SK-N-SH (cell line): ENCODE results near the gene ERI2. TPM values are rescaled to one million over a fixed set of nuclear protein-coding genes. Genes with fewer than 3 reads are reported as not detected.

Experiments used
- CTCF ChIA-PET: fragments of 300-600, 350-600 bp; formaldehyde crosslinking; extraction: SDS; loops from one replicate; lab custom pipeline; 2021; lab: Yijun Ruan, JAX
- POLR2A ChIA-PET: fragments of 350-600 bp; sonication (Branson Sonifier 250); formaldehyde crosslinking; extraction: SDS; loops from one replicate; lab custom pipeline; 2020; ENCODE audit warnings: antibody characterized with exemption, inconsistent platforms; lab: Yijun Ruan, JAX
- DNase-seq: peaks from one replicate; pipeline ENCODE4 v3.0.0; 2012
- H2AFZ ChIP-seq: fragments of 200-600 bp; sonication (generic); 2 replicates; pipeline ENCODE4 v1.8.1; 2016; ENCODE audit warnings: antibody characterized with exemption, mild to moderate bottlenecking, low read depth
- H3F3A ChIP-seq: fragments of 200-600 bp; sonication (generic); replicated peaks from 2 replicates; pipeline ENCODE3; 2016; ENCODE audit warnings: antibody characterized with exemption, mild to moderate bottlenecking; ENCODE audit not compliant: insufficient read depth
- H3K27ac ChIP-seq, 2 experiments: fragments of 200-500 bp in 1 of 2; fragments of 200-600 bp in 1 of 2; sonication (Bioruptor generic) in 1 of 2; sonication (generic), shearing (Covaris generic) in 1 of 2; 2 replicates each; pipeline versions ENCODE4 v1.5.1 to v1.6.1; 2014 to 2016; ENCODE audit warnings: low read depth in 2 of 2, inconsistent platforms in 1 of 2, low read length in 1 of 2, mild to moderate bottlenecking in 1 of 2, mixed read lengths in 1 of 2
- H3K27me3 ChIP-seq: fragments of 200-600 bp; sonication (generic), shearing (Covaris generic); 2 replicates; pipeline ENCODE4 v1.6.1; 2016; ENCODE audit warnings: mixed run types; ENCODE audit not compliant: insufficient read depth
- H3K36me3 ChIP-seq, 2 experiments: fragments of 200-500 bp in 1 of 2; fragments of 200-600 bp in 1 of 2; sonication (Bioruptor generic) in 1 of 2; sonication (generic) in 1 of 2; replicated peaks in 1 of 2; 2 replicates each; pipeline versions ENCODE3 to v1.5.1; 2014 to 2016; ENCODE audit warnings: low read length in 1 of 2, mild to moderate bottlenecking in 1 of 2; ENCODE audit not compliant: insufficient read depth in 2 of 2, control insufficient read depth in 1 of 2
- H3K4me1 ChIP-seq, 2 experiments: fragments of 200-500 bp in 1 of 2; fragments of 200-600 bp in 1 of 2; sonication (Bioruptor generic) in 1 of 2; sonication (generic), shearing (Covaris generic) in 1 of 2; 2 replicates each; pipeline versions ENCODE4 v1.5.1 to v1.6.1; 2014 to 2016; ENCODE audit warnings: low read depth in 1 of 2, low read length in 1 of 2, mixed run types in 1 of 2; ENCODE audit not compliant: insufficient read depth in 2 of 2, control insufficient read depth in 1 of 2
- H3K4me2 ChIP-seq: fragments of 200-600 bp; sonication (generic), shearing (Covaris generic); 2 replicates; pipeline ENCODE4 v1.6.1; 2017; ENCODE audit warnings: mixed run types
- H3K4me3 ChIP-seq, 2 experiments: fragments of 200-500 bp in 1 of 2; fragments of 200-600 bp in 1 of 2; sonication (Bioruptor generic) in 1 of 2; sonication (generic), shearing (Covaris generic) in 1 of 2; 2 replicates each; pipeline versions ENCODE4 v1.5.1 to v1.8.1; 2014 to 2016; ENCODE audit warnings: low read depth in 2 of 2, inconsistent platforms in 1 of 2, low read length in 1 of 2, mild to moderate bottlenecking in 1 of 2, mixed read lengths in 1 of 2, moderate library complexity in 1 of 2
- H3K79me2 ChIP-seq: fragments of 200-600 bp; sonication (generic); 2 replicates; pipeline ENCODE4 v1.8.1; 2017; ENCODE audit warnings: mild to moderate bottlenecking; ENCODE audit not compliant: insufficient read depth
- H3K9ac ChIP-seq: fragments of 200-600 bp; sonication (generic); 2 replicates; pipeline ENCODE4 v1.6.1; 2017; ENCODE audit warnings: mixed run types
- H3K9me2 ChIP-seq: fragments of 200-600 bp; sonication (generic); 2 replicates; pipeline ENCODE4 v1.6.1; 2017; ENCODE audit warnings: mixed run types
- H3K9me3 ChIP-seq: fragments of 200-600 bp; sonication (generic); 2 replicates; pipeline ENCODE4 v1.6.1; 2017; ENCODE audit warnings: mixed run types, mild to moderate bottlenecking, moderate library complexity
- H4K20me1 ChIP-seq: fragments of 200-600 bp; sonication (generic); 2 replicates; pipeline ENCODE4 v1.6.1; 2017; ENCODE audit warnings: mild to moderate bottlenecking, mixed run types; ENCODE audit not compliant: insufficient read depth
- CHD2 ChIP-seq: fragments of 150-350 bp; IDR thresholded peaks from 2 replicates; pipeline ENCODE4 v1.6.1; 2018; ENCODE audit warnings: low read length; ENCODE audit not compliant: partially characterized antibody
- CTCF ChIP-seq: fragments of 200-600 bp; sonication (generic); IDR thresholded peaks from 2 replicates; pipeline ENCODE4 v1.6.1; 2017; ENCODE audit warnings: antibody characterized with exemption, mild to moderate bottlenecking, moderate library complexity
- FOSL2 ChIP-seq: IDR thresholded peaks from 2 replicates; pipeline ENCODE4 v1.4.0; 2012; ENCODE audit warnings: low read depth, mild to moderate bottlenecking, moderate library complexity, borderline replicate concordance
- IRF3 ChIP-seq: fragments of 150-350 bp; IDR thresholded peaks from 2 replicates; pipeline ENCODE4 v1.6.1; 2016; ENCODE audit warnings: mild to moderate bottlenecking, low read depth, low read length
- JUND ChIP-seq: IDR thresholded peaks from 2 replicates; pipeline ENCODE4 v1.4.0; 2012
- MAX ChIP-seq: IDR thresholded peaks from 2 replicates; pipeline ENCODE4 v1.4.0; 2012; ENCODE audit warnings: low read depth
- MXI1 ChIP-seq: IDR thresholded peaks from 2 replicates; pipeline ENCODE4 v1.6.1; 2012; ENCODE audit warnings: mild to moderate bottlenecking, low read depth, low read length, improper control_type of control experiment
- NFIC ChIP-seq: IDR thresholded peaks from 2 replicates; pipeline ENCODE4 v1.4.0; 2012; ENCODE audit warnings: borderline replicate concordance
- NRF1 ChIP-seq: IDR thresholded peaks from 2 replicates; pipeline ENCODE4 v1.6.1; 2012; ENCODE audit warnings: low read depth, mild to moderate bottlenecking, low read length
- RCOR1 ChIP-seq: fragments of 150-350 bp; IDR thresholded peaks from 2 replicates; pipeline ENCODE4 v1.6.1; 2017; ENCODE audit warnings: antibody characterized with exemption, low read length
- RFX5 ChIP-seq: IDR thresholded peaks from 2 replicates; pipeline ENCODE4 v1.6.1; 2012; ENCODE audit warnings: mild to moderate bottlenecking, improper control_type of control experiment, low read length
- SIN3A ChIP-seq: IDR thresholded peaks from 2 replicates; pipeline ENCODE4 v1.6.1; 2012; ENCODE audit warnings: low read depth, mild to moderate bottlenecking, low read length, moderate library complexity, borderline replicate concordance
- TCF12 ChIP-seq: IDR thresholded peaks from 2 replicates; pipeline ENCODE4 v1.4.0; 2012
- TEAD4 ChIP-seq: IDR thresholded peaks from 2 replicates; pipeline ENCODE4 v1.4.0; 2012; ENCODE audit warnings: mild to moderate bottlenecking, borderline replicate concordance; ENCODE audit not compliant: insufficient read depth
- USF1 ChIP-seq: IDR thresholded peaks from 2 replicates; pipeline ENCODE4 v1.4.0; 2012; ENCODE audit warnings: low read depth, borderline replicate concordance
- YY1 ChIP-seq: IDR thresholded peaks from 2 replicates; pipeline ENCODE4 v1.4.0; 2012; ENCODE audit warnings: low read depth, mild to moderate bottlenecking
- WGBS: methylation state at CpG from one replicate; pipeline ENCODE4 v1.1.6; 2017; ENCODE audit warnings: low lambda C conversion rate; 5-methylcytosine and 5-hydroxymethylcytosine counted together
- polyA plus RNA-seq, 3 experiments: library from polyadenylated mRNA; depleted of rRNA; stranded (reverse); fragments of >200 nt; gene quantifications; 2 replicates each; pipeline ENCODE4 v1.2.3, GENCODE V29; 2012

ERI2 gene
- polyA plus RNA-seq, 1 of the 3 experiments (the other 2 are of a cell fraction) = 9.1 TPM

- Histone ChIP-seq H3K9me3 (no peaks in the 10 kb centered on the region), H3K9ac (no peak overlapping the region), H3K79me2 (peaks cover 26% of the 10 kb centered on the region; the same call in 1 of the 2 replicates), H3K36me3 (peaks cover 18 to 24% of the 10 kb centered on the region in 2 experiments), H2AFZ (no peak overlapping the region; the same call in 1 of the 2 replicates), H3F3A (peaks cover 44% of the 10 kb centered on the region), H3K27me3 (no peaks in the 10 kb centered on the region), H3K4me3 (no peak overlapping the region), H3K4me2 (no peak overlapping the region), H4K20me1 (no peaks in the 10 kb centered on the region), H3K27ac (no peak overlapping the region), H3K4me1 (peaks cover 2 to 4% of the 10 kb centered on the region in 2 experiments; a peak in 3 of 4 replicates), H3K9me2 (no peaks in the 10 kb centered on the region)
- DNase-seq = no peak
- ChIA-PET POLR2A (no interaction called here), CTCF (no interaction called here)
- no peak for TF ChIP-seq NRF1
- WGBS = 95% methylated on average over 7 of the region's 7 CpGs
Observed at GRCh38 chr16:20803561-20804214, 2.6 kb downstream of the ERI2 start.

DNA sequence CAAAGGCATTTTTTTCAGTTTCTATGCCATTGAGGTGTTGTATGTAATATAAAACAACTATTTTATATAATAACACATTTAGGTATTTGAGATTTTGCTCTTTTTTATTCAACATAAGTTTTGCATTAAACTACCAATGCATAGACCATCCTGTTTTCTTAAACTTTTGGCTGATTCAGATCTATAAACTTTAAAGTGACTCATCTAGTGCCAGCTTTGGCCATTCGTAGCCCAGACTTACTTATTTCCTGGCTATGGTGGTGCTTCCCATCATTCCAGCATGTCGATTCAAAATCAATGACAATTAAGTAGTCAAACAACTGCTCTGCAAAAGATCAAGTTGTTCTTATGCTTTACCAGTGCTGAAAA lies 3.1 kb downstream of the ERI2 start:
- TF ChIP-seq RFX5 = no peak
- TF ChIP-seq TCF12 = peak; percentile 41
- peak; percentile 58; the same call in 1 of the 2 replicates for TF ChIP-seq FOSL2
- peak; percentile 13; the same call in 1 of the 2 replicates for TF ChIP-seq JUND
- 0 out of 2 replicates have a peak, but pooled peaks have one; percentile 18 for TF ChIP-seq NFIC
- TF ChIP-seq USF1 = no peak
- TF ChIP-seq IRF3 = no peak
- no peaks in the 10 kb centered on the region for H3K9me2 ChIP-seq
- H3K4me3 ChIP-seq = no peak overlapping the region
- ChIA-PET POLR2A (no interaction called here), CTCF (no interaction called here)
- H3F3A ChIP-seq = peaks cover 43% of the 10 kb centered on the region
- H3K9me3 ChIP-seq = no peaks in the 10 kb centered on the region
- H3K79me2 ChIP-seq = peaks cover 22% of the 10 kb centered on the region; the same call in 1 of the 2 replicates
- no peak overlapping the region for H3K4me2 ChIP-seq
- 17% methylated on average over 2 of the region's 2 CpGs for WGBS
- no peak overlapping the region; the same call in 1 of the 2 replicates for H2AFZ ChIP-seq
- H3K27ac ChIP-seq = 0 out of 4 replicates have a peak overlapping the region, but pooled peaks of 1 of the 2 experiments have one; percentile 11
- no peaks in the 10 kb centered on the region for H4K20me1 ChIP-seq
- H3K9ac ChIP-seq = no peak overlapping the region
- H3K27me3 ChIP-seq = no peaks in the 10 kb centered on the region
- no peak for DNase-seq
- peaks cover 23 to 29% of the 10 kb centered on the region in 2 experiments for H3K36me3 ChIP-seq
- H3K4me1 ChIP-seq = peaks cover 2 to 4% of the 10 kb centered on the region in 2 experiments; a peak in 3 of 4 replicates

DNA sequence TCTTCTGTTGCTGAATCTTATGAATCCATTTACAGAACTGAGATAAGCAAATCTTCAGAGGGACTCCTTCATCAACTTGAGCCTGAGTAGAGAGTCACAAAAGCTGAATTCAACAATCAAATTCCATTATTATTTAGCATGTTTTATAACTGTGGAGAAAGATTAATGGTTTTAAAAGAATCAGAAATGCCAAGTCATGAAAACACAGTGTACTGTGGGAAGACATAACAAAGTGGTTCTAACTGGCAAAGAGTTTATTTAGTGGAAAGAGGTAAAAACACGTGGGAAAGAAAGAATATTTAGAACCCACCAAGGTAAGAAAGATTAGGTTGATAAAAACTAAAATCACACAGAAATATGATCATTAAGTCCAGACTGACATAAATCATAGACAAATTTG lies 5.0 kb downstream of the ERI2 start:
- H3K79me2 ChIP-seq = peaks cover 13% of the 10 kb centered on the region; the same call in 1 of the 2 replicates
- 36% methylated on average over 1 of the region's 1 CpG for WGBS
- H4K20me1 ChIP-seq = no peaks in the 10 kb centered on the region
- TF ChIP-seq RCOR1 = no peak
- no peak for TF ChIP-seq TEAD4
- no peak for TF ChIP-seq CHD2
- no peak for TF ChIP-seq SIN3A
- TF ChIP-seq CTCF = no peak
- no peak for TF ChIP-seq MXI1
- TF ChIP-seq USF1 = no peak
- no peak for TF ChIP-seq MAX
- no peak for TF ChIP-seq RFX5
- no peak for TF ChIP-seq YY1
- no peak for TF ChIP-seq FOSL2
- H3K4me2 ChIP-seq = no peak overlapping the region
- H3K9me2 ChIP-seq = no peaks in the 10 kb centered on the region
- DNase-seq = no peak
- ChIA-PET CTCF (no interaction called here), POLR2A (no interaction called here)
- no peak overlapping the region for H3K4me3 ChIP-seq
- H3K27me3 ChIP-seq = no peaks in the 10 kb centered on the region
- peaks cover 29% of the 10 kb centered on the region for H3F3A ChIP-seq
- peaks cover 40 to 48% of the 10 kb centered on the region in 2 experiments for H3K36me3 ChIP-seq
- no peak overlapping the region for H3K9ac ChIP-seq
- no peaks in the 10 kb centered on the region for H3K9me3 ChIP-seq
- no peak overlapping the region for H2AFZ ChIP-seq
- H3K27ac ChIP-seq = no peak overlapping the region
- H3K4me1 ChIP-seq = peaks cover 0 to 4% of the 10 kb centered on the region in 2 experiments; a peak in 3 of 4 replicates
